ENCODE measurements around the gene CNTD1.

Gene CNTD1

DNA sequence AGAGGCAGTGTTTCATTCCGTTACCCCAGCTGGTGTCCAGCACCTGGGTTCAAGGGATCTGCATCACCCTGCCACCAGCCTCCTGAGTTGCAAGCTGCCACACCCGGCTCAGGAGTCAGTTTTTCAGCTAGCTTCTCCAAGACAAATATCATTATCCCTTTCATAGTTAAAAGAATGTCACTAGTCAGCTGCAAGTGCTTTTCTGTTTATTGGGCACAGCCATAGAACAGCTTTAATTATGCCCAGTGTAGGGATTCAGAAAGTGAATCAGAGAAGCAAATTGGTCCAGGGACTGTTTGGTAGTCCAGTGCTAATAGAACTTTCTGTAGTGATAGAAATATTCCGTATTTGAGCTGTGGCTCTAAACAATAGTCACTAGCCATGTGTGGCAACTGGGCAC is 49.4 kb downstream of the CNTD1 start:
- TF ChIP-seq, protein P1, sequence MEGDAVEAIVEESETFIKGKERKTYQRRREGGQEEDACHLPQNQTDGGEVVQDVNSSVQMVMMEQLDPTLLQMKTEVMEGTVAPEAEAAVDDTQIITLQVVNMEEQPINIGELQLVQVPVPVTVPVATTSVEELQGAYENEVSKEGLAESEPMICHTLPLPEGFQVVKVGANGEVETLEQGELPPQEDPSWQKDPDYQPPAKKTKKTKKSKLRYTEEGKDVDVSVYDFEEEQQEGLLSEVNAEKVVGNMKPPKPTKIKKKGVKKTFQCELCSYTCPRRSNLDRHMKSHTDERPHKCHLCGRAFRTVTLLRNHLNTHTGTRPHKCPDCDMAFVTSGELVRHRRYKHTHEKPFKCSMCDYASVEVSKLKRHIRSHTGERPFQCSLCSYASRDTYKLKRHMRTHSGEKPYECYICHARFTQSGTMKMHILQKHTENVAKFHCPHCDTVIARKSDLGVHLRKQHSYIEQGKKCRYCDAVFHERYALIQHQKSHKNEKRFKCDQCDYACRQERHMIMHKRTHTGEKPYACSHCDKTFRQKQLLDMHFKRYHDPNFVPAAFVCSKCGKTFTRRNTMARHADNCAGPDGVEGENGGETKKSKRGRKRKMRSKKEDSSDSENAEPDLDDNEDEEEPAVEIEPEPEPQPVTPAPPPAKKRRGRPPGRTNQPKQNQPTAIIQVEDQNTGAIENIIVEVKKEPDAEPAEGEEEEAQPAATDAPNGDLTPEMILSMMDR (IDR thresholded peaks at IDR 0.05) = no peak

DNA sequence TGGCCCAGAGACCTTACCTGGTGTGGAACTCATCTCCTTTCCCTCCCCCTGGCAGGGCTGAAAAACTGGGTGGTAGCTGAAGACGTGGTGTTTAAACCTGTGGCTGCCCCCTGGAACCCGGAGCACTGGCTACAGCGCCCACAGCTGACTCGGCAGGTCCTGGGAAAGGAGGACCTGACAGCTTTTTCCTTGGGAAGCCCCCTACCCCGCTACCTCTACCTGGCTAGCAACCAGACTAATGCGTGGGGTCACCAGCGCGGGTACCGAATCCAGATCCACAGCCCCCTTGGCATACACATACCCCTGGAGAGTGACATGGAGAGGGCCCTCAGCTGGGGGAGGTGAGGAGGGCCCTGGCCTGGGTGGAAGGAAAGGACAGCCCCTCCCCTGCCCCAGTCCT is 50.4 kb downstream of the CNTD1 start:
- TF ChIP-seq, protein P1 (IDR thresholded peaks at IDR 0.05) = no peak

DNA sequence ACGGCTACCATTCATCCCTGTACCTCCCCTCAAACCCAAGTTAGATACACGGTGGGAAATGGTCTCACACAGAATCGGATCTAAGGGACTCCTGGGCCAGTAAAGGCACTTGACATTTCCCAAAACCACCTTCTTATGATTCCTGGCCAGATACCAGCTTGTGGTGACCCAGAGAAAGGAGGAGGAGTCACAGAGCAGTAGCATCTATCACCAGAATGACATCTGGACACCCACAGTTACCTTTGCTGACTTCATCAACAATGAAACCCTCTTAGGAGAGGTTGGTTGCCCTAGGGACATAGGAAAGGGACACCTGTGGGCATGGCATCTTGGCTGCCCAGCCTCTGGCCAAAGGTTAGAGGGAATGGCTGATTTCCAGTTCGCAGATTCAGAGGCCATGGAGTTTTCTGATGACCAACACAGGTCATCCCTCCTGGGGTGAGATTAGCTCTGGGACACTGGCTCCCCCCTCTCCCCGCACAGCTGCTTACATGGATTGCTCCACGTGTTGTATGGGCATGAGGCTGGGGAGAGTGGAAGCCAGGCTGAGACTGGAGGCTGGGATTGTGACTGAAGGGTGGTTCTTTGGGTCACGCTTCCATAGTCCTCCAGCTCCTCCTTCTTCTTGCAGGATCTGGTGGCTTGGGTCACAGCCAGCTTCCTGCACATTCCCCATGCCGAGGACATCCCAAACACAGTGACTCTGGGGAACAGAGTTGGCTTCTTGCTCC is 51.0 kb downstream of the CNTD1 start:
- TF ChIP-seq, protein P1 (IDR thresholded peaks at IDR 0.05) = no peak

DNA sequence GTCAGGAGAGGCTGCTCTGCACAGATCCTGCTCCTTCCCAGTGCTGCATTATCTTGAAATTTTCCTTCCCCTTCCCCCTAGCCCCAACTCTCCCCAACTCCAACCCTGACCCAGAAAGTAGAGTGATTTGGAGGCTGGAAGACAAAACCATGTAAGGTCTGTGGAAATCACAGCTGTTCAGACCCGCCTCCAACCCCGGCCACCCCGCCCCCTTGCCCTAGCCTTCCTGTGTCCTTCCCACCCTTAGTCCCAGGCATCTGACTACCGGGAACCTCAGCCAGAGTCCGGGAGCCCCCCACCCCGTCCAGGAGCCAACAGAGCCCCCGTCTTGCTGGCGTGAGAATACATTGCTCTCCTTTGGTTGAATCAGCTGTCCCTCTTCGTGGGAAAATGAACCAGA is 52.3 kb downstream of the CNTD1 start, which contains the start of gene AOC3:
Gene AOC3 (plus strand): TSS at position 246 of the 400 bp plus-strand sequence. CDS start 145 bp downstream, at position 391.
- TF ChIP-seq, protein P1 (IDR thresholded peaks at IDR 0.05) = no peak

DNA sequence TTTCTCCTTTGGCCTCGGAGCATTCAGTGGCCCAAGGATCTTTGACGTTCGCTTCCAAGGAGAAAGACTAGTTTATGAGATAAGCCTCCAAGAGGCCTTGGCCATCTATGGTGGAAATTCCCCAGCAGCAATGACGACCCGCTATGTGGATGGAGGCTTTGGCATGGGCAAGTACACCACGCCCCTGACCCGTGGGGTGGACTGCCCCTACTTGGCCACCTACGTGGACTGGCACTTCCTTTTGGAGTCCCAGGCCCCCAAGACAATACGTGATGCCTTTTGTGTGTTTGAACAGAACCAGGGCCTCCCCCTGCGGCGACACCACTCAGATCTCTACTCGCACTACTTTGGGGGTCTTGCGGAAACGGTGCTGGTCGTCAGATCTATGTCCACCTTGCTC is 53.7 kb downstream of the CNTD1 start:
- TF ChIP-seq, protein P1 (IDR thresholded peaks at IDR 0.05) = no peak

DNA sequence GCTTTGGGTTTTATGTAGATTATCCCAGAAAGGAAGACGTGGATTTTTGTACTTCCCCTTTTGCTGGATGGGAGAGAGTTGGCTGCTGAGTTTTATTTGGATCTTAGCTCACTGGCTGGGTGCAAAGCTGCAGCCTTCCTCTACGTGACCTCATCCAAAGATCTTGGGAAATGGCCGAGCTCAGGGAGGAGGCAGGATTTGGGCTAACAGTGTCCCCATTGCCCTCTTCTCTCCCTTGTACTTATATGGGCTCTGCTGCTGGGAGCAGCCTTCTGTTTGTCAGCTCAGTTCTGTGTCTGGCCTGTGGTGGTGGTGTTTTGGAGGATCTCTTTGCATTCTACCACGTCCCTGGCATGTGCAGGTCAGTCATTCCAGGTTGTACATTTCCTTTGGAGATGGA is 54.3 kb downstream of the CNTD1 start:
- TF ChIP-seq, protein P1 (IDR thresholded peaks at IDR 0.05) = no peak

DNA sequence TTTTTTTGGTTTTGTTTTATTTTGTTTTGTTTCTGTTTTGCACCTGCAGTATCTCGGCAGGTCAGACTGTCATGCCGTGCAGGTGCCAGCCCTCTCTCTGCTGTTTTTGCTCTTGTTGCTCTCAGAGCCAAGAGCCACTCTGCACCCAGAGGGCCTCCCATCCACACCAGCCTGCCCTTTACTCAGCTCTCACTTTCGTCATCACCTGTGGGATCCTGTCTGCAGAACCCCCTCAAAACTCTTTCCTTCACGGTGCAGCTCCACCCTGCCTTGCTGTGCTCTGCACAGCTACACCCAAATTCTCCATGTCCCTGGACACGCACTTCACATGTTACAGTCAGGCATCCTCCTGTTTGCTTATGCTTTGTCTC is 54.9 kb downstream of the CNTD1 start:
- TF ChIP-seq, protein P1 (IDR thresholded peaks at IDR 0.05) = no peak
